HG03045 (cell line): ENCODE measurements around the gene HS3ST5.
"Not testable (repeated sequence)": the region's sequence is repeated elsewhere in the genome, so short reads cannot be mapped to it uniquely, and the experiment has no call there.

Source experiments
- ATAC-seq: cut with Tn5 transposase; IDR thresholded peaks from one replicate; pipeline ENCODE4 v1.9.1; 2021; ENCODE audit warnings: mild to moderate bottlenecking, moderate library complexity; ENCODE audit not compliant: unreplicated experiment

Gene HS3ST5

DNA sequence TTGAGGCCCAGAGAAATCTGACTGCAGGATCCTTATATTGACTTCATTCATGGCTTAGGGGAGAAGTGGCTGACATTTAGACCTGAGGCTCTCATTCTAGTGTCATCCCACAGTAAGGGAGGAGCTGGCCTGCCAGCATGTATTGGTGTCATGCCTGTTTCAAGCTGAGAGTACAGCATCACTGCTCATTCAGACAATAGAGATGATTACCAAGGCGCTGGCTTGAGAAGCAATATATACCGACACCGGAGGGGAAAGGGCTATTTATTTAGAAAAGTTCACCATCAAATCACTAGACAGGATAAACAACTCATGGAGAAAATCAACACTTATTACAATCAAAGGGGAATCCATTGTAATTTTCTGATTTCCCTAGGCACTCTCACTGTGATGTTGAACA is 287.5 kb downstream of the HS3ST5 start:
- ATAC-seq: no peak

DNA sequence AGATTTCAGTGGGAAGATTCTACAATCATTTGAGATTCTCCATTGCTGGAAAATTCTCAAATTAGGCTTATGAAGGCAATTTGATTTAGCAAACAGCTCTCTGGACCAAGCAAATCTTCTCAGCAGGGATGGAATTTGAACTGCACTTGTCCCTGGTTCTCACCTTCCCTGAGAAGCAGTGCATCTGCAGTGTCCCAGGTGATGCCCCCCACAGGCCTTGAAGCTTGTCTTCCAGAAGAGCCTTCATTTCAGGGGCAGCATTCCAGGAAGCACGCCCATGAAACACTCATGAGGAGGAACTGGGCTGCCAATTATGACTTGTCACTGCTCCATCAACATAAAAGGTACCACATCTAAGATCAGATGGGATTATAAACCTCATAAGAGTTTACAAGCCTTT is 289.0 kb downstream of the HS3ST5 start:
- ATAC-seq: no peak

DNA sequence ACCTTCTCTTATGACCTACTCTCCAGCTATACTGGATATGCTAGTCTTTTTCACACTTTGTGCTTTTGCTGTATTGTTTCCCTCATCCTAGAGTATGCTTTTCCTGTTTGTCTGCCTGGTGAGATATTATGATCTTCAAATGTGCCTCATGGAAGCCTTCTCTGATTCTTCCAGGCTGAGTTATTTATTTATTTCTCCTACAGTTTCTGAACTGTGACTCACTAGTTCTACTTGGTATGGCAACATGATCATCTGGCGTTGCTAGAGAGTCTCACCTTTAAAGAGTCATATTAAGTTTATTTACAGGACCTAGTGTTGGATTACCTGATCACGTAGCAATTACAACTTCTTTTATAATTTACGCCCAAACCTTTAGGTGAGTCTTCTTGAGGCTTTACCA is 290.7 kb downstream of the HS3ST5 start:
- ATAC-seq: no peak

DNA sequence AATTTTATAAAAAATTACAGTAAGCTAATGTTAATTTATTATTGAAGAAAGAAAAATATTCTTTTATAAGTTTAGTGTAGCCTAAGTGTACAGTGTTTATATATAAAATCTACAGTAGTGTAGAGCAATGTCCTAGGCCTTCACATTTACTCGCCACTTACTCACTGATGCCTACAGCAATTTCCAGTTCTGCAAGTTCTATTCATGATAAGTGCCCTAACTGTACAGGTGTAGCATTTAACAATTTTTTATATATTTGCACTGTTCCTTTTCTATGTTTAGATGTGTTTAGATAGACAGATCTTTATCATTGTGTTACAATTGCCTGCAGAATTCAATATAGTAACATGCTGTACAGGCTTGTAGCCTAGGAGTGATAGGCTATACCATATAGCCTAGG is 291.8 kb downstream of the HS3ST5 start:
- no peak for ATAC-seq

DNA sequence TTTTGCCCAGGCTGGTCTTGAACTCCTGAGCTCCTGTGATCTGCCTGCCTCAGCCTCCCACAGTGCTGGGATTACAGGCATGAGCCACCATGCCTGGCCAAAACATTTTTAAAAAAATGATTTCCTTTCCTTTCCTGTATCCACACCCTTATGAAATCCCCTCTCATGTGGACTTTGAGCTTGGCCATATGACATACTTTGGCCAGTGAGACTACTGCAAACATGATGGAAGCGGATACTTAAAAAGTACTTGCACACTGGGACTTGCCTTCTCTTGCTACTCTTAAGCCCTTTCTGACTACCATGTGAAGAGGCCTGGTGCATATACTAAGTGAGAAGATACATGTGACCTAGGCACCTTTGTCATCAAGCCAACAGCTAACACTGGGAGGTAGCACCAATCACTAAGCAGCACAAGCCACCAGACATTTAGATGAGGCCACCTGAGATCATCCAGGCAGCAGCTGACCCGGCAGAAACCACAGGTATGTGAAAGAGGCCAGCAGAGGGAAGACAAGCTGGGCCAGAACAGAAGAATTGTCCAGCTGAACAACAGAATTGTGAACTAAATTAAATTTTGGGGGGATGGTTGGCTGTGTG is 293.4 kb downstream of the HS3ST5 start:
- no peak for ATAC-seq

DNA sequence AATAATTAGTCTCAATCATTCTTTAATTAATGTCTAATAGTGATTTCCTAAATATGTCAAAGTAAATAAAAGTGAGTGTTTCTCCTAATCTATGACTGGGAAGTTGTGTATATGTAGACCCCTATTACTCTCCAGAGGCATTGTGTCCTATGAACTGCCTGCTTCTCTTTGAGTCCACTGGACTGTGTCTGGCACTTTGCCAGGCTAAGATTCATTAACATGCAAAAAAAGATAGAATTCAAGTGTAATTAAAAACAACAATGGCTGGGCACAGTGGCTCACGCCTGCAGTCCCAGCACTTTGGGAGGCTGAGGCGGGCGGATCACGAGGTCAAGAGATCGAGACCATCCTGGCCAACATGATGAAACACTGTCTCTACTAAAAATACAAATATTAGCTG is 298.3 kb downstream of the HS3ST5 start:
- ATAC-seq: not testable (repeated sequence)

DNA sequence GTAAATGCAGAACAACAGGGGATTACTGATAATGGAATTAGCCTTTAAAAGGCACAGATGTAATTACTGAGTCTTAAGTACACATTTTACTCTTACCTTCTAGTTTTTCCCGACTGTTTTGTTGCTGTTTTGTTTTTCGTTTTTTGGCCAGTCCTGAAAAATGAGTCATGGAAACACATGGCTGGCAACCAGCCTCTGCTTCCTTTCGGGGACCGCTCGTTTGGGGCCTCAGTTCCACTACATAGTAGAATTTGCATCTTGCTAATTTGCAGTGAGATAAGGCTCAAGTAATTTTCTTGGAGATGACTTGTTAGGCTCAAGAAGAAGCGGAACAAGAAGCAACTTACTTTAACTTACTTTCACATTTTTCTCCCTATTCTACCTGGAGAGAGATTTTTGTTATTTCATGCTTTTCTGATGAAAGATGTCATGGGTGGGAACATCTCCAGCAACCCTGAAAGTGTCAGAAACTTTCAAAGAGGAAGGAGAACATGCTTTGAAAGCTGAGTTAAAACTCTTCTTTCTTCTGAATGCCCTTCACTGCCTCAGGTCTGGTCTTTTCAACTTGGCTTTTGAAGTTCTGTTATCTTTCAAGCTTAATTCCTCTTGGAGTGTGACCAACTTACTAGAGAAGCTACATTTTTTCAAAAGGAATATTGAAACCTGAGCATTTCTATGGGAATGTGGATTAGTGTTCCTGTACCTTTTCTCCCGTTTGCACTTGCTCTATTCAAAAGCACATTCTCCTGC is 300.4 kb downstream of the HS3ST5 start:
- no peak for ATAC-seq

DNA sequence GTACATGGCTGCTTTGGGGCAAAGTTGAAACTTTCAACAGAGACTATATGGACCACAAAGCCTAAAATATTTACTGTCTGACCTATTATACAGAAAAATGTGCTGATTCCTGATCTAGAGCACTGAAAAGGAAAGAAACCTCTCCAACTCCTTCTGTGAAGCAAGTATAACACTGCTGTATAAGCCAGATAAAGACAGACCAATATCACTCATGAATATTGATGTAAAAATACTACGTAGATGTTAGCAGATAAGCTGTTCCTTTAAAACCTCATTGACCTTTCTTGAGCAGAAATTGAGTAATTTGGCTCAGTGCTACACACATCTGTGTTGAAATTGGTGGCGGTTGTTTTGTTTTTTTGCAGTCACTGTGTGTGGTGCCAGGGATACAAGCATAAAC is 302.0 kb downstream of the HS3ST5 start:
- ATAC-seq: no peak

DNA sequence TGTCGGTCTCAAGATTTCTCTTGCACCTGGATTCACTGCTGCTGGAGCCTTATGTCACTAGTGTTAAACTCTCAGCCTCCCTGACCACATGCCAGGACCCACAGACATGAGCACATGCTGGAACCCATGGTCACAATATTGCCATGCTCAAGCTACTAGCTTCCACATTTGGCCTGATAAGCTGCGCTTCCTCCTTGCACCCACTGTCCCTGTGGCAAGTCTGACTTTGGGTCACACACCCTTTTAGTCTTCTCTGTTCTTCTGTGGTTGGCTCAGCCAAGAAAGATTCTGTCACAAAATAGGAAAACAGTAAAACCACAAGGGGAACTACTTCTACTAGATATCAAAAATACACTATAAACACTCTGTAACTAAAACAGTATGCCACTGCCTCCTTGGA is 303.0 kb downstream of the HS3ST5 start:
- ATAC-seq: no peak

DNA sequence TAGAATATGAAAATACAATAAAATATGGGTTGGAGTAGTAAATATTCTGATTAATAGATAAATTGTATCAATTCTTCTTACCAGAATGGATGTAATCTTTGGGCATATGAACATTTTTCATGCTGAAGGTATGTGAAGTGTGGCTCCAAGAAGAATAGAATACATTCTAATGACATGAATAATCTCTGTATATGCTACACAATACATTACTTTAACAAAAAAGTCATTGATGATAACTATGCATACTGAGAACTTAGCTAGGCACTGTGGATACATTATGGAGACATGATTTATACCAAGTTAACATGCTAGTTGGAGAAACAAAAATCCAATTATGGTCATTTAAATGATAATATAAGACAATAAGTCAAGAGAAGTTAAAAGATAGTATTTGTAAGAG is 309.2 kb downstream of the HS3ST5 start:
- no peak for ATAC-seq

DNA sequence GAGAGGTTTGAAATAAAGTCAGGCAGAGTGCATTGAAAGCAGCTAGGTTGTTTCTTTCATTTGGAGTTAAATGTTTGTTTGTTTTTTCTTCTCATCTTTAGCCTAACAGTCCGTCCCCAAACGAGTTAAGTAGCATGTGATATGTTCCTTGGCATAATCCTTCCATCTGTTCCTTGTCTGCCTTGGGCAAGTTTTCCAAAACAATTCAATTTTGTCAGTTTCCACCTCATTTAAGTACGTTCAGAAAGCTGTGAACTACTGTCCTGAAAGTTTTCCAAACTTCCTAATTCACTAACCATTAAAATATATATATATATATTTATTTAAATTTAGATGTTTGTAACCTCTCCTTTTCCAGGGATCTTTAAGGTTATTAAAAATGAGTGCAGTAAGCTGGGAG is 310.1 kb downstream of the HS3ST5 start:
- no peak for ATAC-seq

DNA sequence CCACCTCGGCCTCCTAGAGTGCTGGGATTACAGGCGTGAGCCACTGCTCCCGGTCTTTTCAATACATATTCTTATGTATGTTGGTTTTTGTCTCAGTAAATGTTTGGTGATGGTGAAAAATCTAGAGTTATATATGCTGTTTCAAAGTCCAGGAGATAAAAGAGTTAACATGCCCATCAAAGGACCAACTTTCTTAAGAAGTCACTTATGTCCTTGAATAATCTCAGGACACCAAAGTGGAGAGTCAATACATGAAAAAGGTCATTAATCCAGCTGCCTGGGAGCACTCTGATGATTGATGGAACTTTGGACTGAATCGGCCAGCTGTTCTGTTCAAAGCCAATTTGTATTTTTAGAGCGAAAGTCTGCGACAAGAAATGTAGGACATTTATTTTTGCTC is 312.1 kb downstream of the HS3ST5 start:
- no peak for ATAC-seq

DNA sequence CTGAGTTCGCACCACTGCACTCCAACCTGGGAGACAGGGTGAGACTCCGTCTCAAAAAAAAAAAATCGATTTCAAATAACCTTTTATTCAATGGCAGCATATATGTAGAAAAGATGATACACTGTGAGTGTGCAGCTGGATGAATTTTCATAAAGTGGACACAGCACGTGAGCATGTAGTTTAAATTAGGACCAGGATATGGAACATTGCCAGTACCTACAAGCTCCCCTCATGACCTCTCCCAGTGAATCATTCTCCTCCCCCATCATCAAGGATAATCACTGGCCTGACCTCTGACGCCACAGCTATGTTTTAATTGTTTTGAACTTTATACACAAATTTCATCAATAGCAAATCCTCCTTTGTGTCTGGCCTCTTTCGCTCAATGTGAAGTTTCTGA is 318.1 kb downstream of the HS3ST5 start:
- no peak for ATAC-seq

DNA sequence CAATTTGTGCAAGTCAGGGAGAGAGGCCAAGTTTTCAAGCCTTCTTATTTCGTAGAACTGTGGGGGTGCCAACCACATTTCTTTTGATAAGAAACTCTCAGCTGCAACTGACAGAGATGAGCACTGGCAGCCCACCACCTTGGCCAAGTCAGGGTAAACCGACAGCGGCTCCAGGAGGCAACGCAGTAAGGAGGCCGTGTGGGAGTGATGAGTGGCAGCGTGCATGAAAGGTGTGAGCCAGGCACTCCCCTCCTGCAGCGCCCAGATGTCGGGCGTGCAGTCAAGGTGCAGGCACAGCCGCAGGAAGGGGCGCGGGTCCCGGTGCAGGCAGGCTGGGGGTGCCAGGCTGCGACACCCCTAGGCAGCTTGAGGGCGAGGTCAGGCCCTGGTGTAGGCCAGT is 322.6 kb downstream of the HS3ST5 start:
- ATAC-seq: no peak

DNA sequence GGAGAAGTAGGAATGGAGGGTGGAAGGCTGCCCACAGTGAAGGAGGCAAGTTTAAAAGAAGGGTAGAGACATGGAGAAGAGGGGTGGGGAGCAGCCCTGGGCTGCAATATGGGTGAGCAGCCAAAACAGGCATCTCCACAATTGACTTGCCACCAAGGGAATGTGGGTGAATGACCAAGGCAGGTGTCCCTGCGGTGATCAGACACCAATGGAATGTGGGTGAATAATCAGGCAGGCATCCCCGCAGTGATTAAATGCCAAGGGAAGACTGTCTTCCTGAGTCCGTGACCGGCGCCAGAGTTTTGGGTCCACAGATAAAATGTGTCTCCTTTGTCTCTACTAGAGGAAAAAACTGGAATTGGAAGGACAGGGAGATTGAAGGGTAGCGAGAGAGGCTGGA is 325.7 kb downstream of the HS3ST5 start:
- not testable (repeated sequence) for ATAC-seq

DNA sequence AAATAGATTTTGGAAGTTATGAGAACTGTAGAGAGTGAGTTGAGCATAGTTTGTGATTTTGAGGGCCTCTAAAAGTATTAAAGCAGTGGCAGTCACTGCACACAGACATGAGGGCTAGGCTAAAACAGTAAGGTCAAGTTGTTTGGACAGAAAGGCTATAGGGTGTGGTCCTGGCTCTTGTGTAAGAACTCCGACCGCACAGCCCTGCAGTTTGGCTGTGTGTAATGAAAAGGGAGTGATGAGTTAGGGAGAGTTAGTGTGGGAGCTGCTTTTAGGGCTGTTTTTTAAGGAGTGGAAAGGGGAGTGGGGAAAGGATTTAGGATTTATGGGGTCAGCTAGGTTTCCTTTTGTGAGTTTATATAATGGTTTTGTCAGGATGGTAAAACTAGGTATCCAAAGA is 328.7 kb downstream of the HS3ST5 start:
- ATAC-seq: not testable (repeated sequence)

DNA sequence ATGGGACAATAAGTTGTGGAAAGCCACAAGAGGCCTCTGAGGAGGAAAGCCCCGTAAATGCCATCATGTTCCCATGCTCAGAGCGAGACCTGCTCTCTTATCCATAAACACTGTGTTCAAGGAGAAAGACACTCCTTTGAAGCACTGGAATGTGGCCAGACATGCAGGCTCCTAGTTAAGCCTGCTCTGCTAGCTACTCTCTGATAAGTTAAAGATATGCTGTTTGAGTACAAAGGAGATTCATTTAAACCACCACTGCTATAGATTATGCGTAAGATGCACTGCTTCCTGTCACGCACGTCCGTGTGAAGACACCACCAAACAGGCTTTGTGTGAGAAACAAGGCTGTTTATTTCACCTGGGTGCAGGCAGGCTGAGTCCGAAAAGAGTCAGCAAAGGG is 331.3 kb downstream of the HS3ST5 start:
- not testable (repeated sequence) for ATAC-seq

DNA sequence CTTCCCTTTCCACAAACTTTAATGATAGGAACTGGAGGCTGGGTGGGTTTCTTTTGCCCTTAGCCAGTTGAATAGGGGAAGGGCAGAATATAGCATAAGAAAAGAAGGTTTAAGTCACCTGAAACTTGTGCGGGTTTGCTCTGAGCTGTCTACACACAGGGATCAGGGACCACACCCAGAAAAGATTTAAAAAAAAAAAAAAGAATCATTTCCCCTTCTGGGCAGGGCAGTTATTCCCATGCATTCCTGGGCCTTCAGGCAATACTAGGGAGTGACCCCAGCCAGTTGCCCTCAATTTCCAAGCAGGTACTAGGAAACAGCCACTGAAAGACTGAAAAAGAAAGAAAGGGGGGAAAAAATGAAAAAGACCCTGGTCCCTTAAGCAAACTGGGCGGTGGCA is 332.3 kb downstream of the HS3ST5 start:
- ATAC-seq: no peak

DNA sequence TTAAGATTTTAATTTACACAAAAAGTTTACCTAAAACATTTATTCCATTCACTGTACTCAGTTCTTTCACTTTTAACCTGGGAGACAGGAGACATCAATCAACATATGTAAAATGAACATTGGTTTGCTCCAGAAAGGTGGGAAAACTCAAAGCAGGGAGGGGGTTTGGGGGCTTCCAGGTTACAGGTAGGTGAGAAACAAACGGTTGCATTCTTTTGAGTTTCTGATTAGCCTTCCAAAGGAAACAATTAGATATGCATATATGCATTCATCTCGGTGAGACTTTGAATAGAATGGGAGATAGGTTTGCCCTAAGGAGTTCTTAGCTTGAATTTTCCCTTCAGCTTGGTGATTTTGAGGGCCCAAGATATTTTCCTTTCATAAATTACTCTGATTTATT is 333.6 kb downstream of the HS3ST5 start:
- no peak for ATAC-seq

DNA sequence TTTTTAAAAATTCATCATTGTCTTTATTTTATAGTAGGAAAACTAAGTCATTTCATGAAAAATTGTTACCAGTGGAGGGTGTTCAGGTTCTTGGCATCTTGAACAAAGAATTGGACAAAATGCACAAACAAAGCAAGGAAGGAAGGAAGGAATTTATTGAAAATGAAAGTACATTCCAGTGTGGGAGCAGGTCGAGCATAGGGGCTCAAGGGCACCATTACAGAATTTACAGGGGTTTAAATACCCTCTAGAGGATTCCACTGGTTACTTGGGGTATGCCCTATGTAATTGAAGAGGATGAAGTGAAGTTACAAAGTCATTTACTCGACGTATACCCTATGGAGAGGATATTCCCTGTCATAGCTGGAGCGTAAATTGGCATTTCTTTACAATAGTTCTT is 334.5 kb downstream of the HS3ST5 start:
- no peak for ATAC-seq

DNA sequence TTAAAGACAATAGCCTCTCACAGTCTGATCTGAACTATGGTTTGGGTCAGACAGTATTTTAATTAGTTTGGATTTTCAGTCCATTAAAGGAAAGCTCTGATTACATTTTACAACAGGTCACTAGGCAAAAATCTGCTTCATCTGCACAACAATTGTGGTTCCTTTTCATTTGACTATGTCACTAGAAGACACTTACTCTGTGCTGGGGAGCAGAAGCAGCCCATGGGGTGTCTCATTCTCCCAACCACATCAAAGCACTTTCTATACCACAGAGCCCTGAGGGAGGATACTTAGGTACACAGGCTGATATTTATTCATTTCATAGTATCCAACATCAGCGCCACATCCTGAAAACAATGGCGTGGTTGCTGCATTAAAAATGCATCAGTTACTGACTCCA is 335.3 kb downstream of the HS3ST5 start:
- no peak for ATAC-seq
